Activated T-cell treated with anti-CD3 and anti-CD28 coated beads, Interleukin-2, amount 50 U/mL, for 4 hours (primary cell): ENCODE results near the gene MED12L. TPM values are rescaled to one million over a fixed set of nuclear protein-coding genes. Genes with fewer than 3 reads are reported as not detected.
A peak's percentile ranks its signal among the peaks of the same experiment; 100 is the strongest.

Source experiments
- ATAC-seq, 2 donors: fragments of 200-7000 bp; cut with Tn5 transposase; one replicate each; pipeline ENCODE4 v1.10.0; 2021
- DNase-seq: peaks from one replicate; pipeline ENCODE4 v3.0.0-alpha.2; 2020
- H3K27me3 Mint-ChIP-seq: one replicate; pipeline ENCODE4 v1.8.0; 2021; ENCODE audit warnings: low read depth, mixed read lengths
- H3K36me3 Mint-ChIP-seq: one replicate; pipeline ENCODE4 v1.8.0; 2022; ENCODE audit warnings: mixed read lengths; ENCODE audit not compliant: insufficient read depth
- H3K4me1 Mint-ChIP-seq: one replicate; pipeline ENCODE4 v1.8.0; 2021; ENCODE audit warnings: low read depth, mixed read lengths
- H3K4me3 Mint-ChIP-seq: one replicate; pipeline ENCODE4 v1.8.0; 2021; ENCODE audit warnings: mild to moderate bottlenecking, moderate library complexity, mixed read lengths
- H3K9me3 Mint-ChIP-seq: one replicate; pipeline ENCODE4 v1.8.0; 2021; ENCODE audit warnings: mixed read lengths
- total RNA-seq, 3 donors: library from RNA; stranded (reverse); gene quantifications; one replicate each; pipeline ENCODE4 v1.2.1, GENCODE V29; 2021

The MED12L gene
- total RNA-seq, 3 donors from 2014 or later: 1.1 to 3.3 (median 1.9) TPM

GRCh38 chr3:151107701-151108100 is 22.2 kb downstream of the MED12L start:
- Mint-ChIP-seq H3K27me3 (no peaks in the 10 kb centered on the region), H3K4me1 (no peaks in the 10 kb centered on the region), H3K36me3 (no peaks in the 10 kb centered on the region), H3K9me3 (no peaks in the 10 kb centered on the region), H3K4me3 (no peak overlapping the region)
- ATAC-seq: no peak
- no peak for DNase-seq

- ATAC-seq (no peak), DNase-seq (no peak)
- H3K4me1 Mint-ChIP-seq: no peaks in the 10 kb centered on the region
- H3K9me3 Mint-ChIP-seq: no peaks in the 10 kb centered on the region
- no peaks in the 10 kb centered on the region for H3K36me3 Mint-ChIP-seq
- no peaks in the 10 kb centered on the region for H3K27me3 Mint-ChIP-seq
- H3K4me3 Mint-ChIP-seq: no peak overlapping the region
Measured at GRCh38 chr3:151109286-151109800, 23.9 kb downstream of the MED12L start.

- H3K36me3 Mint-ChIP-seq: no peaks in the 10 kb centered on the region
- H3K9me3 Mint-ChIP-seq: no peaks in the 10 kb centered on the region
- no peak overlapping the region for H3K4me3 Mint-ChIP-seq
- H3K4me1 Mint-ChIP-seq: no peaks in the 10 kb centered on the region
- peaks cover 9% of the 10 kb centered on the region for H3K27me3 Mint-ChIP-seq
- DNase-seq (no peak), ATAC-seq (no peak)
Measured at GRCh38 chr3:151112731-151113130, 27.3 kb downstream of the MED12L start.

GRCh38 chr3:151113343-151113742 is 27.9 kb downstream of the MED12L start:
- Mint-ChIP-seq H3K36me3 (no peaks in the 10 kb centered on the region), H3K9me3 (no peaks in the 10 kb centered on the region), H3K4me3 (no peak overlapping the region), H3K27me3 (peaks cover 9% of the 10 kb centered on the region), H3K4me1 (no peaks in the 10 kb centered on the region)
- ATAC-seq: no peak
- DNase-seq: no peak

GRCh38 chr3:151117047-151117446 is 31.6 kb downstream of the MED12L start:
- DNase-seq (no peak), ATAC-seq (no peak)
- Mint-ChIP-seq H3K9me3 (no peaks in the 10 kb centered on the region), H3K4me1 (no peaks in the 10 kb centered on the region), H3K36me3 (no peaks in the 10 kb centered on the region), H3K4me3 (no peak overlapping the region), H3K27me3 (peaks cover 9% of the 10 kb centered on the region)

- no peak for DNase-seq
- no peaks in the 10 kb centered on the region for H3K4me1 Mint-ChIP-seq
- no peaks in the 10 kb centered on the region for H3K9me3 Mint-ChIP-seq
- no peak for ATAC-seq
- peaks cover 9% of the 10 kb centered on the region for H3K27me3 Mint-ChIP-seq
- H3K36me3 Mint-ChIP-seq: no peaks in the 10 kb centered on the region
- H3K4me3 Mint-ChIP-seq: no peak overlapping the region
Measured at GRCh38 chr3:151119188-151119587, 33.7 kb downstream of the MED12L start.

GRCh38 chr3:151120409-151120808 is 34.9 kb downstream of the MED12L start:
- Mint-ChIP-seq H3K27me3 (peaks cover 5% of the 10 kb centered on the region), H3K9me3 (no peaks in the 10 kb centered on the region), H3K4me1 (no peaks in the 10 kb centered on the region), H3K36me3 (no peaks in the 10 kb centered on the region), H3K4me3 (no peak overlapping the region)
- DNase-seq: no peak
- no peak for ATAC-seq

- no peaks in the 10 kb centered on the region for H3K9me3 Mint-ChIP-seq
- peaks cover 5% of the 10 kb centered on the region for H3K27me3 Mint-ChIP-seq
- ATAC-seq (no peak), DNase-seq (no peak)
- no peak overlapping the region for H3K4me3 Mint-ChIP-seq
- no peaks in the 10 kb centered on the region for H3K4me1 Mint-ChIP-seq
- H3K36me3 Mint-ChIP-seq: no peaks in the 10 kb centered on the region
Measured at GRCh38 chr3:151121016-151121415, 35.6 kb downstream of the MED12L start.

GRCh38 chr3:151123827-151124226 is 38.4 kb downstream of the MED12L start:
- no peak for DNase-seq
- Mint-ChIP-seq H3K4me3 (no peak overlapping the region), H3K27me3 (no peaks in the 10 kb centered on the region), H3K9me3 (no peaks in the 10 kb centered on the region), H3K36me3 (no peaks in the 10 kb centered on the region), H3K4me1 (no peaks in the 10 kb centered on the region)
- ATAC-seq: no peak

- ATAC-seq: no peak
- H3K4me3 Mint-ChIP-seq: no peak overlapping the region
- H3K4me1 Mint-ChIP-seq: no peaks in the 10 kb centered on the region
Measured at GRCh38 chr3:151124476-151124875, 39.0 kb downstream of the MED12L start.

GRCh38 chr3:151130428-151130827 is 45.0 kb downstream of the MED12L start:
- ATAC-seq (no peak), DNase-seq (no peak)
- H3K27me3 Mint-ChIP-seq: peaks cover 8% of the 10 kb centered on the region
- no peak overlapping the region for H3K4me3 Mint-ChIP-seq
- peaks cover 8% of the 10 kb centered on the region for H3K4me1 Mint-ChIP-seq
- H3K36me3 Mint-ChIP-seq: no peaks in the 10 kb centered on the region
- no peaks in the 10 kb centered on the region for H3K9me3 Mint-ChIP-seq

More at GRCh38 chr3:151124476-151124875, 39.0 kb downstream of the MED12L start:
- no peak for DNase-seq
- H3K36me3 Mint-ChIP-seq: no peaks in the 10 kb centered on the region
- no peaks in the 10 kb centered on the region for H3K9me3 Mint-ChIP-seq
- H3K27me3 Mint-ChIP-seq: no peaks in the 10 kb centered on the region

- Mint-ChIP-seq H3K27me3 (peaks cover 8% of the 10 kb centered on the region), H3K36me3 (peaks cover 1% of the 10 kb centered on the region), H3K4me1 (peaks cover 19% of the 10 kb centered on the region), H3K9me3 (no peaks in the 10 kb centered on the region), H3K4me3 (no peak overlapping the region)
- no peak for ATAC-seq
- DNase-seq: no peak
Measured at GRCh38 chr3:151133175-151133574, 47.7 kb downstream of the MED12L start.

- ATAC-seq (no peak), DNase-seq (no peak)
- no peaks in the 10 kb centered on the region for H3K9me3 Mint-ChIP-seq
- H3K27me3 Mint-ChIP-seq: peaks cover 8% of the 10 kb centered on the region
- H3K36me3 Mint-ChIP-seq: peaks cover 1% of the 10 kb centered on the region
- no peak overlapping the region for H3K4me3 Mint-ChIP-seq
- peaks cover 19% of the 10 kb centered on the region for H3K4me1 Mint-ChIP-seq
Measured at GRCh38 chr3:151133917-151134450, 48.5 kb downstream of the MED12L start.

GRCh38 chr3:151135541-151136337 is 50.3 kb downstream of the MED12L start:
- peak overlapping the region; percentile 22 for H3K4me3 Mint-ChIP-seq
- peaks cover 19% of the 10 kb centered on the region for H3K4me1 Mint-ChIP-seq
- H3K36me3 Mint-ChIP-seq: peaks cover 1% of the 10 kb centered on the region
- H3K9me3 Mint-ChIP-seq: no peaks in the 10 kb centered on the region
- no peak for DNase-seq
- peak; percentile 94 to 97 for ATAC-seq
- peaks cover 3% of the 10 kb centered on the region for H3K27me3 Mint-ChIP-seq

- Mint-ChIP-seq H3K36me3 (peaks cover 1% of the 10 kb centered on the region), H3K9me3 (no peaks in the 10 kb centered on the region), H3K4me1 (peaks cover 4% of the 10 kb centered on the region), H3K27me3 (peaks cover 16% of the 10 kb centered on the region), H3K4me3 (no peak overlapping the region)
- DNase-seq (no peak), ATAC-seq (no peak)
Measured at GRCh38 chr3:151142929-151143328, 57.5 kb downstream of the MED12L start.
